Non-pigmented ciliary epithelial cell (primary cell): ENCODE results near the gene PRR29.

Experiments
- DNase-seq: peaks from one replicate; pipeline ENCODE4 v3.0.0-alpha.2; 2010; ENCODE audit warnings: low read depth

The PRR29 gene

DNA sequence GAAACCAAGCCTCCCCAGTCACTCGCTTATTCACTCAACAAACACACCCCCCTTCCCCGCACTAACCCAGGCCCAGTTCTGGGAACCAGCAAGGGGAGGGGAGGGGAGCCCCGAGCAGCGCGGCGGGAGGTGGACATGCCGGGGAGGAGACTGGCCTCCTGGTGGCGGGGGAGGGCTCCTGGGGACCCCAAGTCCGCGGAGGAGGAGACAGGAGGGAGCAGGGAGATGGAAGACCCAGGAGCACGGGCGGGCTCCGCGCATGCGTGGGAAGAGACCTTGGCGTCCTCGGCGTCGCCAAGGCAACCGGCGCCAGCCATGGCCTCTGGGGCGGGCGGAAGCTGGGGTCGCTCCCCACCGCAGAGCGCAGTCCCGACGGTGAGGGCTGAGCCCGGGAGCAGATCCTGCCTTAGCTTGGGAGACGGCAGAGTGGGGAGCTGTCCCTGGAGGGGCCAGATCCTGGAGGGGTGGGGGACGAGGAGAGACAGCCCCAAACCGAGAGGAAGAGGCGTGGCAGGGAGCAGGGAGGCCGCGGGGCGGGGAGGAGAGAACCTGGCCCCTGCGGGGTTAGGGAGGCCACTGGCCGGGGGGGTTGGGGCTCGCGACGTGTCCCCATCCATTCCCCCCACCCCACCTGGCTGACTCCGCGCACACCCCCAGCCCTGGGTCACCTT is at the start of gene PRR29:
Gene PRR29 (plus strand): TSS at position 302 of the 671 bp plus-strand sequence. CDS start 14 bp downstream, at position 316.
- no peak for DNase-seq

DNA sequence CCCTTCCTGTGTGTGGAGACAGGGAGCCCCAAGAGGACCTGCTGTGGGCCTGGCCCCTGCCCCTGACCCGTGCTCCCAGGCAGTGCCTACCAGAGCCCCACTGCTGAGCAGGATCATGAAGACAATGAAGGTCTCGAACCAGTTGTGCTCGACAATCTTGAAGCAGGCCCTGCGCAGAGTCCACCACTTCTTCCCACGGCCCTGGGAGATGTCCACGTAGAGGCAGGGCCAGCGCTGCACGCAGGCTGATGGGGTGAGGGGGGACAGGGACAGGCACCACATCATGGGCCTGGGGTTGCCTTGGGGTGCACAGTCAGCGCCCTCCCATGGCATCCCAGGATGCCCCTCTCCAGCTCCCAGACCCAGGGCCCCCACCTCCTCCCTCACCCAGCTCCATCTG is 49.6 kb upstream of the PRR29 start:
- DNase-seq: no peak

DNA sequence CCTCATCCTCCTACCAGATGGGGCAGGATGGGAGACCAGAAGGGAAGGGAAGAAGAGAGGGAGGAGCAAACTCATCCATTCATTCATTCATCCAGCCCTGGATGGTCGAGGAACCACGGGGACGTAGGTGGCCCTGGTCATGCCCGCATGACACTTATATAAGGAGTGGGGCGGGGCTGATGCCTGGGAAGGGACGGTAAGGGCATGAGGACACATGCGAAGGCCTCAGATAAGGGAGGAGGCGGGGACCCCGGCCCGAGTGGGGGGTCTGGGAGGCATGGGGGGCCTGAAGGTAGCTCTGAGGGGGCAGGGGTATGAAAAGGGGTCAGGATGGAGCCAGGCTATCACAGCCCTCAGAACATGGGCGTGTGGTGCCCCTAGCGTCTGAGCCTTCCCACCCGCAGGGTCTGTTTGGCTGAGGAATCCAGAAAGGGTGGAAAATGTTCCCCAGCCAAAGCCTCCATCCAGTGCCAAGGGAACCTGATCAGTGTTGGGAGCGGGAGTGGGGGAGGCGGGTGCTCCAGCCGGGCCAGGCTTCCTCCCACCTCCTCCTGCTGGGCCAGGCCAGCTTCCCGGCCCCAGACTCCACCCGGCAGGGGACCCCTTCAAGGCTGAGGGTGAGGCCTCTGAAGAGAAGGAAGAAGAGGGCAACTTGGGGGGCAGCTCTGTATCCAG is 48.4 kb upstream of the PRR29 start:
- no peak for DNase-seq

DNA sequence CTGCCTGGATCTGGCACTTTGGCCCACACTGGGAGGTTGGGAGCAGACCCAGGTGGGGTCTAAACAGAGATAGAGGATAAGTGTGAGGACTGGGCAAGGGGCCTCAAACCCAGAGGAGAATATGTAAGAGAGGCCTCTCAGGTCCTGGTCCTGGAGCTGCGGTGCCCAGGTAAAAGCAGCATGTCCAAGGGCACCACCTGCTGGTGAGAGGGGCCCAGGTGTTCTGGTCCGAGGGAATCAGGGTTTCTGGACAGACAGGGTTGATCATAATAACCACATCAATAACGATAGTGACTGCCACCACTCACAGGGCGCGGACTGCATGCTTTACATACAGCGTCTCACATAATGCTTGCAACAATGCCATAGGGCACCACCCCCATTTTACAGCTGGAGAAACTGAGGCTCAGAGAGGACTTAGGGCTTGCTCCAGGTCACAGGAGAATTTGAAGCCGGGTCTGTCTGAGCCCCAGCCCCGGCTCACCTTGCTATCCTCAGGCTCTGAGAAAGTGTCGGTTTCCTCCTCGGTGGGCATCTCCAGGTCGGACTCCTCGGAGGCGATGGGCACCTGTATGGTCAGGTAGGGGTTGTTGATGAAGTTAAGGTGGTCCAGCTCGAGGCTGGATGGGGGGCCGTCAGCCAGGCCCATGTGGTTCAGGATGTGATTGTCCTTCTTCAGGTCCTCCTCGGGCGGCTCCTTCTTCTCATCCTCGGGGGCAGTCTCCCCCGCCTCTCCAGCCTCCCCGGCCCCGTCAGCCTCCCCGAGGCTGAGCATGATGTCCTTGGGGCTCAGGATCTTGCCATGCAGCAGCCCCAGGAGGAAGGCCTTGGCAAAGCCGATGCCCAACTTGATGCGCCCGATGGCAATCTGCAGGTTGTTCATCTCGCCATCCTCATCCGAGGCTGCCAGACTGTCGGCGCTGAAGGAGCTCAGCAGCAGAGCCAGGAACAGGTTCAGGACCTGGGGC is 46.9 kb upstream of the PRR29 start:
- DNase-seq: no peak

DNA sequence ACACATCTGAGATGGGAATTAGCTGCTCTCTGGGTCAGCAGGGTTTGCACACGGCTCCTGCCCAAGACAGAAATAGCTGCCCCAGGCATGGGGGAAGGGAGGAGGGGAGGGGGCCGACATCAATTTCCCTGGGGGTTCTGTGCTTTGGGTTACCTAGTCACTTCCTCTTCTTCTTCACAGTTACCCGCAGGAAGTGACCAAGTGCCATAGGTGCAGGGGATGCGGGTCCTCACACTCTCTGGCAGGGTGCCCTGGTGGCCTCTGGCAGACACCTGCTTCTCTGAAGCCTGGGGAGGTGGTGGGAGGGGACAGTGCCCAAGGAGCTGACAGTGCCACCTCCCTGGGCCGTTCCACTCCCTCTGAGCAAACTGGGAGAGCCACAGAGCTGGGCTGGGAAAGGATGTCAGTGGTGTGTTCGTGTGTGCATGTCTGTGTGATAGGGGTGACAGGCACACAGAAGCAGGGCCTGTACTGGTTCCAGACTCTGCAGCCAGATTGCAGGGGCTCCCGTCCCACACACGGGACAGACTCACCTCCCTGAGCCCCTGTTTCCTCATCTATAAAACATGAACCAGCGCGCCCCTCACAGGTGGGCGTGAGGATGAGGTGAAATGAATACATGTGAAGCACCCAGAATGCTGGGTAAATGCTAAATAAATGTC is 43.6 kb upstream of the PRR29 start:
- DNase-seq: no peak

DNA sequence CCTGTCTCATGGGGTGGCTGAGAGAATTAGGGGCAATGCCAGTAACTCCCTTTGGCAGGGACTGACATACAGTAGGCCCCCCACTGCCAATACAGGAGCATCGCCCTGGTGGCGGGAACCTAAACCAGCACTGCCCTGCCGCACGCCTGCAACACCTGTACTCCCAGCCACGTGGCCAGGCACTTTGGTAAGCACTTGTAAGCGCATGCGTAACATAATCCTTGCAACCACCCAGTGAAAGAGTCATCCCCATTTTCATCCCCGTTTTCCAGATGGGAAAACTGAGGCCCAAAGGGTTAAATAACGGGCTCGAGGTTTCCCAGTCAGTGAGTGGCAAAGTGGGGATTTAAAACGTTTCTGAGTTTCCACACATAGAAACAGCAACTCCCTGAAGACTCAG is 42.9 kb upstream of the PRR29 start:
- DNase-seq: no peak

DNA sequence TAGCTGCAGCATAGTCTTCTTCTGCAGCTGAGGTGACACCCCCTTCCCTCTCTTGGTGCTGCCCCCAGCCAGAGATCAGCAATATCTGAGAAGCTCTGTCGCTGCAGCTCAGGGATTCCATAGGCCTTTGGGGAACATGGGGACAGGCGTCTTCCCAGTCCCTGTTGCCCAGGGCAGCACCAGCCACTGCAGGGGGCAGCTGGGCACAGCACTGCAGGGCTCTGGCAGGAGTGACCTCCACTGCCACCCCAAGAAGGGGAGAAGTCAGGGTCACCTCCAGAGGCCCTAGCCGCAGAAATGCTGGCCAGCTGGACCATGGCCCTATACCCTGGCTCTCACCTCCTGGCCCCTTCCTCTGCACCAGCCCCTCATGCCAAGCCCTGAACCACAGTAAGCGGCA is 42.4 kb upstream of the PRR29 start:
- DNase-seq: no peak

DNA sequence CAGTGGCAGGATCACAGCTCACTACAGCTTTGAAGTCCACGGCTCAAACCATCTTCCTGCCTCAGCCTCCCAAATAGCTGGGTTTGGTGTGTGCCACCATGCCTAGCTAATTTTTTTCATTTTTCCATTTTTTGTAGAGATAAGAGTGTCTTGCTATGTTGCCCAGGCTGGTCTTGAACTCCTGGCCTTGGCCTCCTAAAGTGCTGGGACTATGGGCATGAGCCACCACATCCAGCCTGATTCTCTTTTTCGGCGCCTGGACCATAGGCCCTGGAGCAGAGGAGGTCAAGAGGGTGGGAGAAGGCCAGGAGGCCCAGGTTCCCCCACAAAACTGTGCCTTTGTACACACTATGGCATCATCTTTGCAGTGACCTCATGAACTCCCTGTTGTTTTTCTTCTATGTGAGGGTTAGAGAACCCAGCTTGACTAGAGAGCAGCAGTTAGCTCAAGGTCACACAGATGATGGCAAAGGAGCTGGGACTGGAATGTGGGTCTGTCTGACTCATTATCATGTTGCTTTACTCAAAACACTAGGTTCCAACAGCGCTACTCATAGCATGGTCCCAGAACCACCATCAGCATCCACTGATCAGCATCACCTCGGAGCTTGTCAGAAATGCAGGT is 41.7 kb upstream of the PRR29 start:
- no peak for DNase-seq

DNA sequence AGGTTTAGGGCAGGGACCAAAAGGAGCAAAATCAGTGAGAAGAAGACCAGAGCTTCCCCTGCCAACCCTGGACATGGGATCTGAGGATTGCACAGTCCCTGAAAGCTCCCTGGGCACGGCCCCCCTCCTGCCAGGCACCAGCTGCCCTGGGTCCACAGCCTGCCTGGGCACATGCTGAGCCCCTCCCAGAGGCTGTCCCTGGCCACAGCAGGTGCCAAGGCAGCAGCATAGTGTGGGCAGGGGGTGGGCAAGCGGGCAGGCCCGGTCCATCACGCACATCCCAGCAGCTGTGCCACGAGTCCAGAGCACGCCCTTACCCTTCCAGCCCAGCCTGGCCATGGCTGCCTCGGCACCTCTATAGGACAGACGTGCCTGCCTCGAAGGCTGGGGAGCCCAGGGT is 38.1 kb upstream of the PRR29 start:
- no peak for DNase-seq

DNA sequence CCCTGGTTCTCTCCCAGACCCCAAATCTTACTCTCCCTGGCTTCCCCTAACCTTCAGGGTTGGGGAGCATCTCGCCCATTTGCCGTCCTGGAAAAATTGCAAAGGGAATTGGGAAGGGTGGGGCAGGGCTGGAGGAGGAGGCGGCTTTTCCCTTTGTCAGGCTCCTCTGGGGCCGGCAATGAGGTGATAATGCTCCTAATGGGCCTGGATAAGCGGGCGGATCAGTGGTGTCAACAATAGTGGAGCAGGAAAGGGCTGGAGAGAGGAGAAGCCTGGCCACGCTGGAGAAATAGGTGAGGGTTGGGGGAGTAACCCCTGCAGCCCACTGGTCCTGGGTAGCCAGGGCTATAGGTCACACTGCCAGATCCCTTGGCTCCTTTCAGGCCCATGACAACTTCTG is 37.7 kb upstream of the PRR29 start:
- no peak for DNase-seq

DNA sequence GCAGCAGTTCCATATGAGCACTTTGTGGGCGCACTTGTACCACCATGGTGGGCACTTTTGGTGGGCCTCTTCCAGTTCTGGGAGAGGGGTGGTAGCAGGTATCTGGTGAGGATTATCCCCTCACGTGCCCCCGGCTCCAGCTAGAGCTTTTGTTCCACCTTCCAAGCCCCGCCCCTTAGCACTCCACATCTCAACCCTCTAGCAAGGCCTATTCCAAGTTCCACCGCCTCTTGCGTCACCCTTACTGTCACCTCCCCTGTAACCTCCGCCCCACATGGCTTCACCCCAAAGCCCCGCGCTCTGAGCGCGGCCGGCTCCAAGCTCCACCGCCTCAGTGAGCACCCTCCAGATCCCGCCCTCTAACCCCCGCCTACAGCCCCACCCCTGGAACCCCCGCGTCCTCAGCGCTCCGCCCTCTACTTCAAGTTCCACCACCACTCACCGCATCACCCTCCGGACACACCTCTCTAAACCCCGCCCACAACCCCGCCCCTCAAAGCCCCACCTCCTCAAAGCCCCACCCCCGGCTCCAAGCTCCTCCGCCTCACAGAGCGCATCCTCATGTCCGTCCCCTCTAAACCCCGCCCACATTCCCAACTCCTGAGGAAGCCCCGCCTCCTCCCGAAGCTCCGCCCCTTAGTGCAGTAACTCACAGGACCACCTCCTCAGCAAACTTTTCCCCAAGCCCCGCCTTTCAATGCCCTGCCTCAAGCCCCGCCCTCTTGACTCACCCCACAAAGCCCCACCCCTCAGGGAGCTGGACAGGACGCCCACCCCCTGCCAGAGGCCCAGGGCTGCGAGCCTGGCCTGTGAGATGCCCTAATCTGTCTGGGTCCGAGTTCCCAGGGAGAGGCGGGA is 36.6 kb upstream of the PRR29 start:
- DNase-seq: no peak

DNA sequence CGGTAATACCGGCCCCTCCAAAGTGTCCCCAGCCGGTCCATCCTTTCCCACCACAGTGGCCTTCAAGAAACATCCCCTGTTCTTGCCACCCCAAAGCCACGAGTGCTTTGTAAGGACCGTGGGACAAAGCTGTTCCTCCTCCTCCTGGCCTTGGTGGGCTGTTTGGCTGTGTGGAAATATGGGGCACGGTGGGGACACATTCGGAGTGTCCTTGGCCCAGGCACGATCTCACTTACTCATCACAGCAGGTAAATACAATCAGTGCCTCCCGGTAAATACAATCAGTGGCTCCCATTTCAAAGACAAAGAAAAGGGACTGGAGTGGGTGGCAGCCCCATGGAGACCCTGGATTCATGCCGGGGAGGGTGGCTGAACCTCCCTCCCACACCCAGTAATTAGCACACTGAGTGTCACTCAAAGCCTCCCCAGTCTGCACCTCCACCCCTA is 35.8 kb upstream of the PRR29 start:
- DNase-seq: no peak

DNA sequence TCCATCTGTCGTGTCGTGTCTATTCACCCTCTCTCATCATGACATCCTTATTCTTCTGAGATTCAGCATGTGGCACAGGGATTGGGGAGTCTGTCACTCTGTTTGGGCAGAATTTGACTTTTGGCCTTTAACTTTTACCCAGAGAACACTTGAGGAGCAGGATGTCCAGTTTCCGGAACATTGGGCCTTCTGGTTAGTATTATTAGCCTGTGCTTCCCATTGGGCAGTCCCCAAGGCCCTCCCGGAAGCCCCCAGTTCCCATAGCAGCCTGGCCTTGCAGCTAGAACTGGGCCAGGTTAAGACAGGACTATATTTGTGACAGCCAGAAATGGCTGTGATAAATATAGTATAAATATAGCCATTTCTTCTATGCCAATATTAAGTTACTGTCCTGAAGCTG is 35.0 kb upstream of the PRR29 start:
- DNase-seq: no peak

DNA sequence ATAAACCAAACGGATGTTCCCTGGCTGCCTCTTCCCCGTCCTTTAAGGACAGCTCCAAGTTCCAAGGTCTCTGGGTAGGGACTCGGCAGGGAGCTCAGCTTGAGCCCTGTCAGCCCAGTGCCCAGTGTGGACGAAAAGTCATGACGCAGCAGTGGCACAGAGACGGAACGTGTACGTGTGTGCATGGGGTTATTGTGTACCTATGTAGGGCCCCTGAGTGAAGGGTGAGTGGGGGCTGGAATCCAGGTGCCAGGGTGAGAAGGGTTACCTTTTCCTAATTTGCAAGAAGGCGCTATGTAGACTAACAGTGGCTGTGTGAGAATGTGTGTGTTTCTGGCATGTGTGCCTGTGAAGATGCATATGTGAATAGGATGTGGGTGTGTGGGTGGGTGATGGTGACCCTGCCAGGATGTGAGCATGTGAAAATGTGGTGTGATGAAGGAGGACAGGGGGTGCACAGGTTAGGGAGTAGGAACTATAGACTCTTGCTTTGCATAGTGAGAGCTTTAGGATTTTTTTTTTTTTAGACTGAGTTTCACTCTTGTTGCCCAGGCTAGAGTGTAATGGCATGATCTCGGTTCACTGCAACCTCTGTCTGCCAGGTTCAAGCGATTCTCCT is 31.4 kb upstream of the PRR29 start:
- no peak for DNase-seq

DNA sequence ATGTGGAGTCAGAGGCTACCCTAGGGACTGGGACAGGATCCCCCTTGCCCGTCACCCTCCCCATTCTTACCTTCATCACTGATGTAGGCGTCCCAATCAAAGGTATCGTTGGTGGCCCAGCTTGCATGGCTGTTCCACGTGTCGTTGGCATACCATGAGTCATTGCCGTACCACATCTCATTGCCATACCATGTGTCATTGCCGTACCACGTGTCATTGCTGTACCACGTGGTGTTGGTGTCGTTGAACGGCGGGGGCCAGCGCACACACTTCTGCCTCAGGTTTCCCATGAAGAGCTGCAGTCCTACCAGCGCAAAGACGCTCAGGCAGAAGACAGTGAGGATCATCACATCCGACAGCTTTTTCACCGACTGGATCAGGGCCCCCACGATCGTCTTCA is 30.2 kb upstream of the PRR29 start:
- DNase-seq: no peak

DNA sequence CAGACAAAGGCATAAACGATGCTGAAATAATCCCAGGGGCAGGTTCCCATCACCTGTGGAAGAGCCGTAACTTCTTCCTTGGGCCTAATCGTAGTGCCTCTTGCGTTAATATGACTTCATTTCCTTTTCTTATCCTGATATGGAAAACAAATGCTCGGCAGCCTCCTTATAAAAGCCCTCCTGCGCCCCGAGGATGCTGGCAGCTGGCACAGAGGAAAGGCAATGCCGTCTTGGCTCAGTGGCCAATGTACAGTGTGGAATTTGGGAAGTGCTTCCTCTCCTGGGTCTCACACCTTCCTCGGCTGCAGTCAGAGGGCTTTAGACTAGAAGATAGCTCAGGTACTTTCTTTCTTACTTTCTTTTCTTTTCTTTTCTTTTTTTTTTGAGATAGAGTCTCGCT is 28.9 kb upstream of the PRR29 start:
- no peak for DNase-seq

DNA sequence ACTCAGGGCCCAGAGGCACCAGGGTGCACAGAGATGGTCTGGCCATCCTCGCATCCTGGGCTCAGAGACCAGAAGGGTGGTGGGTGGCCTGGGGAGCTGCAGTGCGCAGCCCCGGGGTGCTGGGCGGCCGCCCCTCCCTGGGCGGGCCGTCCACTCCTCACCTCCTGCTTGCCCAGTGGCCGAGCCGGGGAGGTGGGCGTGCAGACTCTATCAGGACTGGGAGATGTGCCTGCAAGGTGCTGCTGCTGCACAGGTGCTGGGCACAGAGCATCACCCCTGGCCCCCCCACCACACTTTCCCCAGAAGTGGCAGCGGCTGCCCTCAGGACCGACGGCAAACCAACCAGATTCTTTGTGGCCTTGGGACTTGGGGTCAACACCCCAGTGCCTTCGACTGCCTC is 25.4 kb upstream of the PRR29 start, which contains the start of gene SCN4A:
Gene SCN4A (minus strand): TSS at position 123 of the 400 bp plus-strand sequence. CDS start 77 bp downstream, at position 46.
- no peak for DNase-seq

DNA sequence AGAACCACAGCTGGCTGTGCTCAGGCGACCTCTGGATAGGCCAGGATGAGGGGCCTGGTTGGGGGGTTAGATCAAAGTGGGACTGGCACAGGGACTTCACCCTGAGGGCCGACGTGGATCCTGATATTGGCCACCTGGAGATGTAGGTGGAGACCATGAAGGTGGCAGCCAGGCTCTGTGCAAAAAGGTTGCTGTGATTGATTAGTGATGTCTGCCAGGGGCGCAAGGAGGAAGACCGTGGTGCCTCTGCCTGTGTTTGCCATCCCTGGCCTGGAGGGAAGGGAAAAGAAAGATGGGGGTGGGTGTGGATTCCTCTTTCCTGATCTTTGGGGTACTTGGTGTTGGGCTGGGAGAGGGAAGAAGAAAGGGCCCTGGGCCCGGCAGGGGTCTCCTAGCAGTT is 24.9 kb upstream of the PRR29 start:
- no peak for DNase-seq

DNA sequence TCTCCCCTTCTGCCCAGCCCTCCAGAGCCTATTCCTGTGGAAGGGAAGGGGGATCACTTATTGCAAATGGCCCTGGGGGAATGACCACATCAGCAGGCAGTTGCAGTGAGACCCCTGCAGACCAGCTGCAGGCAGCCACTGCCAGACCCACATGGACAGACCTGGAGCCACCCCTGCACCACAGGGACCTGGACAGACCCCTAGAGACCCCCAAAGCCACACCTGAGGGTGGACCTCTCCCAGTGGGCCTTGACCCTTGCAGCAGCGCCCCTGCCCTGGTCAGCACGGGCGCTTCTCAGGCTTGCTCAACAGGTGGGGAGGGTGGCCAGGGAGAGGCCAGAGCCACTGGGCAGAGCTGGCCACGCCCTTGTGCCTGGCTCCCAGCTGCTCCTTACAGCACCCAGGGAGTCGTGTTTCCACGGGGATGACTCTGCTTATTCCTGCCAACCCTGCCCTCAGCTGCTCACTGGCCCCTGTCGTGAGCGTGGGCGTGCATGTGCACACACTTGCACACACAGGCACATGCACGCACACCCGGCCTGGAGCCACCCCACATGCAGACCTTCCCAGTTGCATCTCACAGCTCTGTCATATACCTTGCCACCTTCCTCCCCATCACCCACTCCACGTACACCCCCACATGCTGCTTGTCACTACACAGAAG is 24.1 kb upstream of the PRR29 start:
- no peak for DNase-seq
